Measurements from ENCODE around the gene POLD2. TPM values are rescaled to one million over a fixed set of nuclear protein-coding genes. Genes with fewer than 3 reads are reported as not detected.
"Not testable (repeated sequence)": the region's sequence is repeated elsewhere in the genome, so short reads cannot be mapped to it uniquely, and the experiment has no call there.

POLD2 gene
- total RNA-seq, 4 donors from 2014 or later, result 33.9 to 87.9 (median 71.0) TPM

DNA sequence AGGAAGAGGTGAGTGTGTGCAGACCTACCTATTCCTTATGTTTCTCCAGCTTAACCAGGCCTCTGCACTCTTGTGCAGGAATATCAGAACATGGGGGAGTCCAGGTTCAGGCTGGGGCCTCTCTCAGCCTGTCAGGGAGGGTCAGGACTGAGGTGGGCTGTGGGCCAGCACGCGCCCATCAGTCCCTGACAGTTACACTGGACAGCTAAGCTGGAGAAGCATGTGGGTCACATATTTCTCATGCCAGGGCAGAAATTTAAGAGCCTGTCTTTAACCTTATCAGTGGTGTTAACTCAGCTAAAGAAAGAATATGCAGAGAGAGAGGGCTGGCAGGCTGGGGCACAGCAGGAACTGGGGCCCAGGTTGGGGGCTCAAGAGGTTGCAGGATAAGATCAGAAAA, 8.7 kb upstream of the POLD2 start:
- Histone ChIP-seq H3K27ac (no peak overlapping the region), H3K9me3 (no peaks in the 10 kb centered on the region), H3K4me3 (no peak overlapping the region), H3K27me3 (no peaks in the 10 kb centered on the region), H3K36me3 (no peaks in the 10 kb centered on the region), H3K4me1 (no peaks in the 10 kb centered on the region)
- TF ChIP-seq, protein P1, sequence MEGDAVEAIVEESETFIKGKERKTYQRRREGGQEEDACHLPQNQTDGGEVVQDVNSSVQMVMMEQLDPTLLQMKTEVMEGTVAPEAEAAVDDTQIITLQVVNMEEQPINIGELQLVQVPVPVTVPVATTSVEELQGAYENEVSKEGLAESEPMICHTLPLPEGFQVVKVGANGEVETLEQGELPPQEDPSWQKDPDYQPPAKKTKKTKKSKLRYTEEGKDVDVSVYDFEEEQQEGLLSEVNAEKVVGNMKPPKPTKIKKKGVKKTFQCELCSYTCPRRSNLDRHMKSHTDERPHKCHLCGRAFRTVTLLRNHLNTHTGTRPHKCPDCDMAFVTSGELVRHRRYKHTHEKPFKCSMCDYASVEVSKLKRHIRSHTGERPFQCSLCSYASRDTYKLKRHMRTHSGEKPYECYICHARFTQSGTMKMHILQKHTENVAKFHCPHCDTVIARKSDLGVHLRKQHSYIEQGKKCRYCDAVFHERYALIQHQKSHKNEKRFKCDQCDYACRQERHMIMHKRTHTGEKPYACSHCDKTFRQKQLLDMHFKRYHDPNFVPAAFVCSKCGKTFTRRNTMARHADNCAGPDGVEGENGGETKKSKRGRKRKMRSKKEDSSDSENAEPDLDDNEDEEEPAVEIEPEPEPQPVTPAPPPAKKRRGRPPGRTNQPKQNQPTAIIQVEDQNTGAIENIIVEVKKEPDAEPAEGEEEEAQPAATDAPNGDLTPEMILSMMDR (IDR thresholded peaks at IDR 0.05), result no peak
- no peak for TF ChIP-seq POLR2A (IDR thresholded peaks at IDR 0.05)
- no peak for TF ChIP-seq EP300 (IDR thresholded peaks at IDR 0.05)
- WGBS, 2 donors, result 71 to 78% methylated on average over 2 of the region's 2 CpGs
- DNase-seq (ENCODE audit: low spot score in 2 of 2), result no peak

DNA sequence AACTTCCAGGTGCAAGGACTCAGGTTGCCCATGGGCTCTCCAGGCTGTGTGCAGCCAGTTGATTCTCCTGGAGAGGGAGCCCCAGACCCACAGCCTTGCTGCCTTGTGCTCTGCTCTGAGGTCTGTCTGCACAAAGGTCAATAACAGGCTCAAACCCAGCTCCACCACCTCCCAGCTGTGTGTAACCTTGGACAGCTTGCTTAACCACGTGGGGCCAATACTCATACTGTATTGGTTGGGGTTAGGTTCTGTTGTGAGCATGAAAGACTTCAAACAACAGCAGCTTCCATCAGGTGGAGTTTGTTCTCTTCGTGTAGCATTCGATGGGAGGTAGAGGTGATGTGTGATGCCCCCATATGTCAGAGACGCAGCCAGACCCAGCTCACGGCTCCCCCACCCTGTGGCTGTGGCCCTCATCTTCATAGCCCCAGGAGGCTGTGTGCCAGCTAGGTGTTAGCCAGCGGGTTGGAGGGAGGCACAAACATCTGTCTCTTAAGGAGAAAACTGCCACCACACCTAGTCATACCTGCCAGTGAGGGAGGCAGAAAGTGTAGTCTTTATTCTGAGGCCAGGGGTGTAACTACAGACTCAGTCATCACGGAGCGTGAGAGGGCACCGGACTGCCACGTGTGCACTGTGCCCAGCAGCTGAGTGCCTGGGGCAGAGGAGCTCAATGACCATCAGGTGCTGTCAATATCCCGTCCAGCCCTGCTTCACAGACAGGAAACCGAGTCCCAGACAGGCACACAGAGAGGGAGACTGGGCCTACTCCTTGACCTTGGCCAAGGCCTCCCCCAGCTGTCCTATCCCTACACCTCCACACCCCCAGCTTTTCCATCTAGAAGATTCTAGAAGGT, 8.1 kb upstream of the POLD2 start:
- DNase-seq (ENCODE audit: low spot score in 2 of 2), result no peak
- Histone ChIP-seq H3K9me3 (no peaks in the 10 kb centered on the region), H3K27ac (no peak overlapping the region), H3K4me3 (no peak overlapping the region), H3K4me1 (no peaks in the 10 kb centered on the region), H3K36me3 (no peaks in the 10 kb centered on the region), H3K27me3 (no peaks in the 10 kb centered on the region)
- TF ChIP-seq POLR2A (IDR thresholded peaks at IDR 0.05) (no peak), EP300 (IDR thresholded peaks at IDR 0.05) (no peak)
- TF ChIP-seq, protein P1 (IDR thresholded peaks at IDR 0.05), result no peak
- WGBS, 2 donors, result 75 to 79% methylated on average over 10 to 12 of the region's 12 CpGs

- Histone ChIP-seq H3K4me3 (no peak overlapping the region), H3K27me3 (no peaks in the 10 kb centered on the region), H3K9me3 (no peaks in the 10 kb centered on the region), H3K36me3 (no peaks in the 10 kb centered on the region), H3K4me1 (peaks cover 0 to 6% (median 0%) of the 10 kb centered on the region in 4 donors), H3K27ac (no peak overlapping the region)
- DNase-seq (ENCODE audit: low spot score in 2 of 2), result no peak
- TF ChIP-seq, protein P1 (IDR thresholded peaks at IDR 0.05), result no peak
- TF ChIP-seq POLR2A (IDR thresholded peaks at IDR 0.05) (no peak), EP300 (IDR thresholded peaks at IDR 0.05) (no peak)
- WGBS, 2 donors, result 73 to 75% methylated on average over 6 of the region's 6 CpGs
Measured at GRCh38 chr7:44128721-44129582, 5.6 kb upstream of the POLD2 start.

GRCh38 chr7:44127161-44127560, 3.8 kb upstream of the POLD2 start:
- Histone ChIP-seq H3K27ac (no peak overlapping the region), H3K36me3 (no peaks in the 10 kb centered on the region), H3K27me3 (no peaks in the 10 kb centered on the region), H3K9me3 (no peaks in the 10 kb centered on the region), H3K4me3 (no peak overlapping the region), H3K4me1 (peaks cover 0 to 14% (median 8%) of the 10 kb centered on the region in 4 donors)
- no peak for TF ChIP-seq POLR2A (IDR thresholded peaks at IDR 0.05)
- TF ChIP-seq, protein P1 (IDR thresholded peaks at IDR 0.05), result no peak
- no peak for TF ChIP-seq EP300 (IDR thresholded peaks at IDR 0.05)
- no peak for DNase-seq (ENCODE audit: low spot score in 2 of 2)

GRCh38 chr7:44126574-44126973, 3.2 kb upstream of the POLD2 start:
- not testable (repeated sequence) for H3K27ac ChIP-seq; H3K4me3 ChIP-seq; H3K9me3 ChIP-seq; H3K27me3 ChIP-seq; DNase-seq (ENCODE audit: low spot score in 2 of 2); H3K36me3 ChIP-seq
- H3K4me1 ChIP-seq, result peaks cover 0 to 20% (median 9%) of the 10 kb centered on the region in 4 donors
- 92 to 97% methylated on average over 4 of the region's 4 CpGs for WGBS, 2 donors
